HEK293 (cell line): ENCODE results near the gene ASCC1.

ENCODE experiments used
- CTCF ChIA-PET: fragments of 350-600 bp; formaldehyde crosslinking; extraction: SDS; loops from one replicate; lab custom pipeline; 2021; ENCODE audit warnings: antibody characterized with exemption; lab: Yijun Ruan, JAX
- POLR2A ChIA-PET: fragments of 300-600 bp; formaldehyde crosslinking; extraction: SDS; loops from one replicate; lab custom pipeline; 2020; ENCODE audit warnings: antibody characterized with exemption, inconsistent platforms; lab: Yijun Ruan, JAX
- H3K27ac ChIP-seq: fragments of 200-500 bp; sonication (Bioruptor generic); 2 replicates; pipeline ENCODE4 v1.5.1; 2014; ENCODE audit warnings: low read depth, low read length, control low read depth, inconsistent platforms; ENCODE audit errors: extremely low read depth
- H3K36me3 ChIP-seq, 2 experiments: fragments of 200-500 bp in 1 of 2; sonication (Bioruptor generic) in 1 of 2; 1 replicate in 1 of 2; 2 replicates in 1 of 2; pipeline ENCODE4 v1.5.1; 2014 to 2017; ENCODE audit warnings: inconsistent platforms in 2 of 2, low read length in 2 of 2; ENCODE audit not compliant: control insufficient read depth in 2 of 2, insufficient read depth in 1 of 2
- H3K4me1 ChIP-seq: fragments of 200-500 bp; sonication (Bioruptor generic); 2 replicates; pipeline ENCODE4 v1.5.1; 2014; ENCODE audit warnings: mild to moderate bottlenecking, low read length, inconsistent platforms; ENCODE audit not compliant: control insufficient read depth, insufficient read depth
- H3K4me3 ChIP-seq: 2 replicates; pipeline ENCODE4 v1.5.1; 2011; ENCODE audit warnings: low read depth, mild to moderate bottlenecking, control low read depth, low read length, moderate library complexity
- H3K9me3 ChIP-seq: fragments of 200-500 bp; sonication (Bioruptor generic); 2 replicates; pipeline ENCODE4 v1.5.1; 2014; ENCODE audit warnings: low read depth, low read length, inconsistent platforms; ENCODE audit not compliant: control insufficient read depth, insufficient read depth
- CTCF ChIP-seq: fragments of 450-650 bp; formaldehyde crosslinking; IDR thresholded peaks from 2 replicates; pipeline ENCODE4 v1.5.1; 2016; ENCODE audit warnings: missing biosample characterization, missing genetic modification characterization
- GFI1B ChIP-seq: fragments of 450-650 bp; formaldehyde crosslinking; IDR thresholded peaks from 2 replicates; pipeline ENCODE4 v1.5.1; 2016; ENCODE audit warnings: missing biosample characterization, missing genetic modification characterization
- HOXA7 ChIP-seq: sonication (generic); formaldehyde crosslinking; IDR thresholded peaks from 2 replicates; pipeline ENCODE4 v1.8.1; 2022; ENCODE audit warnings: missing genetic modification reagents, borderline replicate concordance
- KLF7 ChIP-seq: fragments of 450-650 bp; formaldehyde crosslinking; IDR thresholded peaks from 2 replicates; pipeline ENCODE4 v1.5.1; 2016; ENCODE audit warnings: missing biosample characterization, missing genetic modification characterization, borderline replicate concordance
- KLF8 ChIP-seq: fragments of 450-650 bp; formaldehyde crosslinking; IDR thresholded peaks from 2 replicates; pipeline ENCODE4 v1.5.1; 2016; ENCODE audit warnings: missing biosample characterization, missing genetic modification characterization
- MYNN ChIP-seq: fragments of 450-650 bp; formaldehyde crosslinking; IDR thresholded peaks from 2 replicates; pipeline ENCODE4 v1.5.1; 2016; ENCODE audit warnings: missing biosample characterization, missing genetic modification characterization, borderline replicate concordance
- SCRT2 ChIP-seq: fragments of 450-650 bp; formaldehyde crosslinking; IDR thresholded peaks from 2 replicates; pipeline ENCODE4 v1.5.1; 2016; ENCODE audit warnings: missing biosample characterization, missing genetic modification characterization
- ZBTB17 ChIP-seq: fragments of 450-650 bp; formaldehyde crosslinking; IDR thresholded peaks from 2 replicates; pipeline ENCODE4 v1.5.1; 2016; ENCODE audit warnings: missing biosample characterization, missing genetic modification characterization
- ZBTB20 ChIP-seq: fragments of 450-650 bp; formaldehyde crosslinking; IDR thresholded peaks from 2 replicates; pipeline ENCODE4 v1.5.1; 2016; ENCODE audit warnings: missing biosample characterization, missing genetic modification characterization
- ZBTB21 ChIP-seq: fragments of 450-650 bp; formaldehyde crosslinking; IDR thresholded peaks from 2 replicates; pipeline ENCODE4 v1.5.1; 2017; ENCODE audit warnings: missing biosample characterization, missing genetic modification characterization
- ZBTB48 ChIP-seq: fragments of 450-650 bp; formaldehyde crosslinking; IDR thresholded peaks from 2 replicates; pipeline ENCODE4 v1.5.1; 2016; ENCODE audit warnings: missing biosample characterization, missing genetic modification characterization
- ZBTB8A ChIP-seq: fragments of 450-650 bp; formaldehyde crosslinking; IDR thresholded peaks from 2 replicates; pipeline ENCODE4 v1.5.1; 2016; ENCODE audit warnings: missing biosample characterization, missing genetic modification characterization
- ZEB2 ChIP-seq: fragments of 450-650 bp; formaldehyde crosslinking; IDR thresholded peaks from 2 replicates; pipeline ENCODE4 v1.5.1; 2016; ENCODE audit warnings: missing biosample characterization, missing genetic modification characterization
- ZIC2 ChIP-seq: fragments of 450-650 bp; formaldehyde crosslinking; IDR thresholded peaks from 2 replicates; pipeline ENCODE4 v1.5.1; 2016; ENCODE audit warnings: missing biosample characterization, missing genetic modification characterization
- ZNF121 ChIP-seq: fragments of 450-650 bp; formaldehyde crosslinking; IDR thresholded peaks from 2 replicates; pipeline ENCODE4 v1.5.1; 2016; ENCODE audit warnings: missing biosample characterization, missing genetic modification characterization
- ZNF37A ChIP-seq: fragments of 450-650 bp; IDR thresholded peaks from 2 replicates; pipeline ENCODE4 v1.5.1; 2018; ENCODE audit warnings: missing biosample characterization, missing genetic modification characterization
- ZNF398 ChIP-seq: fragments of 450-650 bp; formaldehyde crosslinking; IDR thresholded peaks from 2 replicates; pipeline ENCODE4 v1.5.1; 2017; ENCODE audit warnings: missing biosample characterization, missing genetic modification characterization
- ZNF404 ChIP-seq: fragments of 450-650 bp; formaldehyde crosslinking; IDR thresholded peaks from 2 replicates; pipeline ENCODE4 v1.5.1; 2017; ENCODE audit warnings: missing biosample characterization, missing genetic modification characterization
- ZNF600 ChIP-seq: fragments of 450-650 bp; formaldehyde crosslinking; IDR thresholded peaks from 2 replicates; pipeline ENCODE4 v1.5.1; 2016; ENCODE audit warnings: missing biosample characterization, missing genetic modification characterization
- ZNF692 ChIP-seq: fragments of 450-650 bp; formaldehyde crosslinking; IDR thresholded peaks from 2 replicates; pipeline ENCODE4 v1.5.1; 2016; ENCODE audit warnings: missing biosample characterization, missing genetic modification characterization
- ZNF704 ChIP-seq: fragments of 450-650 bp; formaldehyde crosslinking; IDR thresholded peaks from 2 replicates; pipeline ENCODE4 v1.5.1; 2016; ENCODE audit warnings: missing biosample characterization, missing genetic modification characterization
- ZNF777 ChIP-seq: fragments of 450-650 bp; formaldehyde crosslinking; IDR thresholded peaks from 2 replicates; pipeline ENCODE4 v1.5.1; 2017; ENCODE audit warnings: missing biosample characterization, missing genetic modification characterization, borderline replicate concordance
- ZXDB ChIP-seq: fragments of 450-650 bp; formaldehyde crosslinking; IDR thresholded peaks from 2 replicates; pipeline ENCODE4 v1.5.1; 2016; ENCODE audit warnings: missing biosample characterization, missing genetic modification characterization

The ASCC1 gene

GRCh38 chr10:72072046-72072445 lies 144.0 kb downstream of the ASCC1 start:
- no peak overlapping the region for H3K4me3 ChIP-seq
- no peaks in the 10 kb centered on the region for H3K9me3 ChIP-seq
- ChIA-PET CTCF (no interaction called here), POLR2A (no interaction called here)
- H3K4me1 ChIP-seq = no peaks in the 10 kb centered on the region
- TF ChIP-seq ZNF692 (no peak), ZBTB48 (no peak), SCRT2 (no peak), HOXA7 (no peak), ZBTB21 (tag by site-specific recombination) (no peak), ZNF704 (tag by site-specific recombination) (no peak), ZNF121 (tag by site-specific recombination) (no peak), ZBTB17 (no peak), MYNN (tag by site-specific recombination) (no peak), ZXDB (tag by site-specific recombination) (no peak), ZBTB20 (tag by site-specific recombination) (no peak)
- no peak overlapping the region for H3K27ac ChIP-seq
- no peaks in the 10 kb centered on the region for H3K36me3 ChIP-seq

GRCh38 chr10:72069751-72070526 lies 146.1 kb downstream of the ASCC1 start:
- CTCF ChIA-PET = interaction anchor here (0.7 to 2.8 kb wide), 7 partner anchors 9 to 420 kb away, joined by 3 to 16 read pairs (median 4); no protein-coding TSS in a partner anchor
- no peak overlapping the region for H3K27ac ChIP-seq
- TF ChIP-seq ZNF777 (tag by site-specific recombination) (no peak), CTCF (tag by site-specific recombination) (0 out of 2 replicates have a peak, but pooled peaks have one; percentile 10)

GRCh38 chr10:72068901-72069446 lies 147.1 kb downstream of the ASCC1 start:
- POLR2A ChIA-PET = no interaction called here
- Histone ChIP-seq H3K36me3 (no peaks in the 10 kb centered on the region), H3K4me3 (no peak overlapping the region), H3K9me3 (no peaks in the 10 kb centered on the region), H3K4me1 (0 out of 2 replicates have a peak, but pooled peaks cover under 1% of the 10 kb centered on the region), H3K27ac (no peak overlapping the region)
- CTCF ChIA-PET = interaction anchor here (0.5 to 2.8 kb wide), 6 partner anchors 9 to 173 kb away, joined by 3 to 16 read pairs (median 5); no protein-coding TSS in a partner anchor
- TF ChIP-seq GFI1B (tag by site-specific recombination) (no peak), ZEB2 (tag by site-specific recombination) (peak; percentile 48; the same call in 1 of the 2 replicates), KLF8 (tag by site-specific recombination) (no peak), ZNF404 (tag by site-specific recombination) (no peak), ZIC2 (peak; percentile 79), ZNF704 (tag by site-specific recombination) (no peak), KLF7 (no peak), ZBTB17 (peak; percentile 46; the same call in 1 of the 2 replicates), ZBTB8A (tag by site-specific recombination) (no peak; the same call in 1 of the 2 replicates), MYNN (tag by site-specific recombination) (0 out of 2 replicates have a peak, but pooled peaks have one; percentile 12), ZNF398 (tag by site-specific recombination) (peak; percentile 82), ZNF37A (tag by site-specific recombination) (no peak), ZNF600 (tag by site-specific recombination) (peak; percentile 47; the same call in 1 of the 2 replicates)

More at GRCh38 chr10:72069751-72070526, 146.1 kb downstream of the ASCC1 start:
- no peaks in the 10 kb centered on the region for H3K4me1 ChIP-seq
- H3K9me3 ChIP-seq = no peaks in the 10 kb centered on the region
- no peaks in the 10 kb centered on the region for H3K36me3 ChIP-seq
- POLR2A ChIA-PET = no interaction called here
- no peak overlapping the region for H3K4me3 ChIP-seq
